Mucosa of descending colon (tissue), 3 donors: ENCODE results near the gene ZNF646. TPM values are rescaled to one million over a fixed set of nuclear protein-coding genes. Genes with fewer than 3 reads are reported as not detected.

Experiments
- ATAC-seq: fragments of 200-7000 bp; cut with Tn5 transposase; one replicate; pipeline ENCODE4 v1.9.1; 2020; ENCODE audit warnings: mild to moderate bottlenecking, moderate library complexity
- DNase-seq, 3 donors: peaks; one replicate each; pipeline ENCODE4 v3.0.0-alpha.2; 2020
- H3K36me3 ChIP-seq: fragments of 200-600 bp; one replicate; pipeline ENCODE4 v1.8.0; 2021; ENCODE audit warnings: low read depth, mild to moderate bottlenecking
- H3K4me1 ChIP-seq: fragments of 200-600 bp; one replicate; pipeline ENCODE4 v1.8.0; 2021; ENCODE audit warnings: low read depth, mild to moderate bottlenecking
- H3K4me3 ChIP-seq: fragments of 200-600 bp; one replicate; pipeline ENCODE4 v1.8.0; 2021; ENCODE audit warnings: mild to moderate bottlenecking
- H3K9me3 ChIP-seq: fragments of 200-600 bp; one replicate; pipeline ENCODE4 v1.8.0; 2021; ENCODE audit warnings: mild to moderate bottlenecking
- CTCF ChIP-seq: fragments of 200-600 bp; IDR thresholded peaks from one replicate; pipeline ENCODE4 v1.8.0; 2022; ENCODE audit warnings: antibody characterized with exemption, mild to moderate bottlenecking
- intact Hi-C, 2 donors: fragments of 100-400 bp; cut with DNase I in 1 of 2; cut with micrococcal nuclease in 1 of 2; formaldehyde crosslinking; loops; one replicate each; pipeline versions ENCODE4 v1.11.0 to v1.11.1; 2022; cut with DNase I, micrococcal nuclease
- total RNA-seq, 3 donors: library from RNA; stranded (reverse); fragmentation: NEBNext Ultra II Directional in 2 of 3; extraction: Animal tissue kit (Norgen Biotek cat#: 25700) in 2 of 3; gene quantifications; one replicate each; pipeline versions ENCODE4 v1.2.1 to v1.2.4, GENCODE V29; 2021 to 2023
- donor health status: DM: no; HTN: no; CAD: no; lungs with moderate emphysema.
- donor health status: DM: no; HTN: no; CAD: no.
- donor health status: DM: no; HTN: yes; CAD: no.

Gene ZNF646
- total RNA-seq, 3 donors from 2014 or later = 19.1 to 20.3 (median 20.0) TPM

DNA sequence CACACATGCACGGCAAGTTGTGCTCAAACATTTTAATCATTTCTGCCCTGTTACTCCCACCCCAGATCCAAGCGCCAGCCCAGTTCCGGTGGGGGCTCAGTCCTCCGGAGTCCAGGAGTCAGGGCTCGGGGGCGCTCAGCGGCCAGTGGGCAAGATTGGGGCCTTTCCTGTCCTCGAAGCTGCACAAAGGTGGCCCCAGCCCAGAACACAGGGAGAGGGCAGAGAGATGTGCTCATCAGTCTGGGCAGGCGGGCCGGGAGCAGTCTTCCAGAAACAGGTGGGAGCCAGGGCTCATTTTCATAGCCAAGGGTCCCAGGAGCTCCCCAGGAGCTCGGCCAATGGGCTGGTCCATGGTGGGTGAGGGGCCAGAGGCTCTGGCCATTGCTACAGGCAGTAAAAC lies 57.2 kb downstream of the ZNF646 start:
- intact Hi-C loops = no loop called here
- H3K9me3 ChIP-seq = no peaks in the 10 kb centered on the region
- H3K4me3 ChIP-seq = no peak overlapping the region
- no peaks in the 10 kb centered on the region for H3K36me3 ChIP-seq
- ATAC-seq (no peak), DNase-seq (peak in 1 of 3 donors; percentile 59)
- no peak for TF ChIP-seq CTCF
- H3K4me1 ChIP-seq = peaks cover 67% of the 10 kb centered on the region

DNA sequence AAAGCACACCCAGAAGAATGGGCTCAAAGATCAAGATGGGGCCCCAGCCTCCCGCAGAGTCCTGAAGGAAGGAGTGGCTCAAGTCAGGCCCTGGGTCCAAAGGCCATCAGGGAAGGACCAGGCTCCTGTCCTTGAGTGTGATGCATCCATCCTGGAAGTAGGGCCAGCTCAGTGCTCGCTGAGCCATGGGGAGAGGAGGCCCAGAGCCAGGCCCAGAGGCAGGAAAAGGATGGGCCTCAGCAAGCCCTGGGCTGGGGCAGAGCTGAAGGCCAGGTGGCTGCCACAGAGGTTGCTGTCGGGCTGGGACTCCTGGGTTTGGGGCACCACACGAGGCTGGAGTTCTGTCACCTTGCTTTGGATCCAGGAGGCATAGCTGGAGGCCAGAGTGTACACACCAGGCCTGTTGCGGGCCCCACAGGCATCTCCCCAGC lies 57.6 kb downstream of the ZNF646 start:
- intact Hi-C loops = no loop called here
- H3K4me1 ChIP-seq = peaks cover 71% of the 10 kb centered on the region
- peak; percentile 60 for ATAC-seq

DNA sequence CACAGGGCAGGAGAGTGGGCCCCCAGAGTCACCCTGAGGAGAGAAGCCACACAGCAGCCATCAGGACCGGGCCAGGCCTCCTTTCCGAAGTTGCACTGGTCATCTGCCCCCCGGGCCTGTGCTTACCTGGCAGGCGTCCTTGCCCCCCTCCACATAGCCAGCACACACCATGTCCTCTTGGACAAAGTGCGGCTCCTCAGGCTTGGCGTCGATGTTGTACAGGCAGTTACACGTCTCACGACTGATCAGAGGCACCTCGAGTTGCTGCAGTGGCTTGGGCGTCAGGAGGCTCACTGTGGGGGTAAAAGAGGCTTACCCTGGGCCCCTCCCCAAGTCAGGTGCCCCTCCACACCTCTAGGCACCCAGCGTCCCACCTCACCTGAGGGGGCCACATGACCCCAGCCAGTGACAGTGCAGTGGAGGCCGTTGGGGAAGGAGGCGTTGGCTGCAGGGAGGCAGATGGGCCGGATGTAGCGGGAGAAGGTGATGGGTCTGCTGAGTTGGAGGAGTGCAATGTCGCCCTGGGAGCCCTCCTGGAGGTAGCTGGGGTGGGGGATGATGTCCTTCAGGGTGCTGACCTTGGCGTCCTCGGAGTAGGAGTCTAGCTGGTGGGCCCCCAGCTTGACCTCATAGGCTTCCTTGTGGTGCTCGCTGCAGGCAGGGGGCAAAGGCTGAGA lies 58.2 kb downstream of the ZNF646 start:
- H3K4me3 ChIP-seq = no peak overlapping the region
- intact Hi-C loops = no loop called here
- ATAC-seq = no peak

More for the DNA sequence above, 57.6 kb downstream of the ZNF646 start:
- peak; percentile 82 to 84 (median 83) for DNase-seq
- Histone ChIP-seq H3K9me3 (no peaks in the 10 kb centered on the region), H3K4me3 (no peak overlapping the region), H3K36me3 (no peaks in the 10 kb centered on the region)
- TF ChIP-seq CTCF = no peak

DNA sequence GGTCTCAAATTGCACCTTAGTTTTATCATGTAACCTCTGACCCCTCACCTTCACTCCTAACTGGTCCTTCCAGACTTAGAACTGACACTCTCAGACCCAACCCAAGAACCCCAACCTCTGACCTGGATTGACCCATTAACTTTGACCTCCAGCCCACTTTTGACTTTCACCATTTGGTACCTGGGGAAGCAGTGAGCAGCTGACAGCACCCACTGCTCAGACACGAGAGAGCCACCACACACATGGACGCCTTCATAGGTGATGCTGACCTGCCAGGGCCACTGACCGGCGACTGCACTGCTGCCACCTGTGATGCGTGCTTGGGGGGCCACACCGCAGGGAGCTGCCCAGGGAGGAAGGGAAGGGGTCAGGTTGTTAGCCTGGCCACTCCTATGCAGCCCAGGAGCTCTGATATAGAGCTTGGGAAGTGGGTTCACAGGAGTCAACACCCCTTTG lies 58.9 kb downstream of the ZNF646 start:
- H3K36me3 ChIP-seq = no peaks in the 10 kb centered on the region
- peaks cover 61% of the 10 kb centered on the region for H3K4me1 ChIP-seq
- no peaks in the 10 kb centered on the region for H3K9me3 ChIP-seq
- no peak overlapping the region for H3K4me3 ChIP-seq
- DNase-seq (no peak), ATAC-seq (no peak)
- intact Hi-C loops = no loop called here
- TF ChIP-seq CTCF = no peak

More for the DNA sequence above, 58.2 kb downstream of the ZNF646 start:
- H3K9me3 ChIP-seq = no peaks in the 10 kb centered on the region
- no peak for TF ChIP-seq CTCF
- H3K36me3 ChIP-seq = no peaks in the 10 kb centered on the region
- H3K4me1 ChIP-seq = peaks cover 67% of the 10 kb centered on the region
- DNase-seq = peak in 1 of 3 donors; percentile 58

Other genes starting within 250 kb of the ZNF646 start
- 10 to 100 TPM; 20.8 to 30.6 (median 25.3) TPM for gene BCL7C, start 180.3 kb upstream of the ZNF646 start, total RNA-seq
- 1 to 10 TPM; 1.1 to 7.6 (median 1.5) TPM for gene CTF1, start 177.8 kb upstream of the ZNF646 start, total RNA-seq
- gene FBXL19, start 150.8 kb upstream of the ZNF646 start, total RNA-seq = 10 to 100 TPM; 17.6 to 30.3 (median 22.4) TPM
- gene ORAI3, start 125.4 kb upstream of the ZNF646 start, total RNA-seq = 10 to 100 TPM; 14.6 to 24.6 (median 15.4) TPM
- gene SETD1A, start 116.7 kb upstream of the ZNF646 start, total RNA-seq = 10 to 100 TPM; 13.4 to 24.7 (median 13.7) TPM
- 10 to 100 TPM; 16.5 to 27.7 (median 23.2) TPM for gene HSD3B7, start 89.2 kb upstream of the ZNF646 start, total RNA-seq
- 1 to 10 TPM in 1 of 3 donors, under 1 TPM in 2; 0.14 to 2.8 (median 0.84) TPM for gene STX1B, start 63.8 kb upstream of the ZNF646 start, total RNA-seq
- gene STX4, start 40.9 kb upstream of the ZNF646 start, total RNA-seq = 10 to 100 TPM; 74.8 to 87.7 (median 86.9) TPM
- gene ZNF668, start 182 bp upstream of the ZNF646 start, total RNA-seq = 10 to 100 TPM in 1 of 3 donors, 1 to 10 TPM in 2; 8.3 to 10.2 (median 9.8) TPM
- 1 to 10 TPM; 1.1 to 2.7 (median 1.3) TPM for gene PRSS53, start 14.5 kb downstream of the ZNF646 start, total RNA-seq
- gene VKORC1, start 20.4 kb downstream of the ZNF646 start, total RNA-seq = 10 to 100 TPM; 31.9 to 67.9 (median 41.3) TPM
- gene BCKDK, start 34.0 kb downstream of the ZNF646 start, total RNA-seq = 10 to 100 TPM; 31.7 to 40.1 (median 36.6) TPM
- 10 to 100 TPM; 61.1 to 83.1 (median 69.6) TPM for gene KAT8, start 43.2 kb downstream of the ZNF646 start, total RNA-seq
- 100 to 1,000 TPM; 163 to 482 (median 422) TPM for gene PRSS8, start 61.3 kb downstream of the ZNF646 start, total RNA-seq
- gene PRSS36, start 75.6 kb downstream of the ZNF646 start, total RNA-seq = 10 to 100 TPM in 1 of 3 donors, 1 to 10 TPM in 2; 8.2 to 10.2 (median 9.5) TPM
- gene FUS, start 105.7 kb downstream of the ZNF646 start, total RNA-seq = 100 to 1,000 TPM; 167 to 264 (median 189) TPM
- 10 to 100 TPM; 39.2 to 63.4 (median 63.1) TPM for gene PYCARD, start 128.3 kb downstream of the ZNF646 start, total RNA-seq
- under 1 TPM in 1 of 3 donors, not detected in 2; 0.02 TPM for gene TRIM72, start 139.7 kb downstream of the ZNF646 start, total RNA-seq
- not detected for gene PYDC1, start 142.7 kb downstream of the ZNF646 start, total RNA-seq
- gene ITGAM, start 185.6 kb downstream of the ZNF646 start, total RNA-seq = 10 to 100 TPM in 1 of 3 donors, 1 to 10 TPM in 2; 4.5 to 13.0 (median 5.7) TPM